HG03575 (cell line): ENCODE measurements around the gene CEMIP.
"Not testable (repeated sequence)": the region's sequence is repeated elsewhere in the genome, so short reads cannot be mapped to it uniquely, and the experiment has no call there.

Experiments used
- ATAC-seq: cut with Tn5 transposase; IDR thresholded peaks from one replicate; pipeline ENCODE4 v1.9.1; 2021; ENCODE audit not compliant: unreplicated experiment, insufficient number of reproducible peaks, low FRiP score; ENCODE audit errors: extremely low read depth

Gene CEMIP

GRCh38 chr15:80753161-80753560 lies 26.0 kb upstream of the CEMIP start:
- ATAC-seq: no peak

GRCh38 chr15:80754014-80754413 lies 25.2 kb upstream of the CEMIP start:
- no peak for ATAC-seq

DNA sequence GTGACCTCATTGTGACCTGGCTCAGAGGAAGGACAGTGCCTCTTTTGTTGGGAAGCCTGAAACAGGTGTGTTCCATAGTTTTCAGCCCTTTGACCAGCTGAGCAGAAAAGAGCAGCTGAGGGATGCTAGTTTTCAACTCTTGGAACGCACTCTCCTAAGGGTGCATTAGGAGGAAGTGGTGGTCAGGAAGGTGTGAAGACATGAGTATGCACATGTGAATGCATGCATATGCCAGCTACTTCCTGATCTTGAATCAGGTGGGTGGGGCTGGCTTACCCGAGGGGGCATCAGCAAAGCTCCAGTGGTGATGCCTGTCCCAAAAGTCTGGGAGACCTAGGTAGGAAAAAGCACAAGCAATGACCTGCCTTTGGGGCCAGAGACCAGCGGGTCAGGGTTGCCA lies 23.3 kb upstream of the CEMIP start:
- ATAC-seq: no peak

DNA sequence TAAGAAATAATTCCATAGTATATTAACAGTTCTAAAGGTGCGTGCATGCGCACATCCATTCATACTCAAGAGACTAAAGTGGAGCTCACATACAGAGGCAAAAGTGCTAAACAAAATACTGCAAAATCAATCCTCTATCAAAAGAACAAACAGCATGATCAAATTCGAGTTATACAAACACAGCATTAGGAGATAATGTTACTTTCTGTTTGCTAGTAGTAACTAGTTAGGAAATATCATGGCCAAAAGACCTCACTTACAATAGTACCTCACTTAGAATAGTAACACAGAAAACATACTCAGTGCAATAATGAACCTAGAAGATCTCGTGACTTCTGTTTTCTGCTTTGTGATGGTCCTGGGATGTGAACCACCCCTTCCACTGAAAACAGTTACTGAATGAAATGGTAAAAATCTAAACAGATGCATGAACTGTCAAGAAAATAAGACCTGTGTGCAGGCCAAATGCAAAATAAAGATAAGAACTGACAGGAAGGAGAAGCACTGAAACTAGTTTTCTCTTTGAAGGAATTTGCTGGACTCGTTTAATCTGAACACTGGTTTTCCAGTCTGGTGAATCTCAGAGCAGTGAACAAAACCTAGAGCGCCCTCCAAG lies 20.9 kb upstream of the CEMIP start:
- ATAC-seq: no peak

- no peak for ATAC-seq
These were observed 18.2 kb upstream of the CEMIP start for GRCh38 chr15:80760960-80761359.

DNA sequence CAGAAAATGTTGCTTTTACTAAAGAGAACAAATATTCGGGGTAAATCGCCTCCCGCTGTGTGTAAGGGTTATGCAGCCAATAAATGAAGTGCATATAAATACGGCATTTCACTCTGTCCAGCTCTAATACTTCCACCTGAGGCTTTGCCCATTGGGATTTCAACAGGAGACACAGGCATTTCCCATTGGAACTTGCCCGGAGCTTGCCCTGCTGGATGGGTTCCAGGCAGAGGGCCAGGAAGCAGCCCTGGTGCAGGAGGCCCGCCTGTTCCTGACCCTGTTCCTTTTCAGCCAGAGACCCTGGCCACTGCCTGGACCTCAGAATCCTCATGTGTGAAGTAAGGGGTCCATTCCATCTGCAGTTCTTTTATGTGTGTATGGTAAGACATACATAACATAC lies 17.4 kb upstream of the CEMIP start:
- no peak for ATAC-seq

DNA sequence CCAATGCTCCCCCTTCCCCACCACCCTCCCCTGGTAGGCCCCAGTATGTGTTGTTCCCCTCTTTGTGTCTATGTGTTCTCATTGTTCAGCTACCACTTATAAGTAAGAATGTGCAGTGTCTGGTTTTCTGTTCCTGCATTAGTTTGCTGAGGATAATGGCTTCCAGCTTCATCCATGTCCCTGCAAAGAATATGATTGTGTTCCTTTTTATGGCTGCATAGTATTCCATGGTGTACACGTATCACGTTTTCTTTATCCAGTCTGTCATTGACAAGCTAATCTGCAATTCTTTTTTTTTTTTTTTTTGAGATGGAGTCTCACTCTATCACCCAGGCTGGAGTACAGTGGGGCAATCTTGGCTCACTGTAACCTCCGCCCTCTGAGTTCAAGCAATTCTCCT lies 15.9 kb upstream of the CEMIP start:
- ATAC-seq: not testable (repeated sequence)

GRCh38 chr15:80764535-80764934 lies 14.6 kb upstream of the CEMIP start:
- ATAC-seq: no peak

- ATAC-seq: no peak
These were observed 12.9 kb upstream of the CEMIP start for GRCh38 chr15:80766275-80766674.

DNA sequence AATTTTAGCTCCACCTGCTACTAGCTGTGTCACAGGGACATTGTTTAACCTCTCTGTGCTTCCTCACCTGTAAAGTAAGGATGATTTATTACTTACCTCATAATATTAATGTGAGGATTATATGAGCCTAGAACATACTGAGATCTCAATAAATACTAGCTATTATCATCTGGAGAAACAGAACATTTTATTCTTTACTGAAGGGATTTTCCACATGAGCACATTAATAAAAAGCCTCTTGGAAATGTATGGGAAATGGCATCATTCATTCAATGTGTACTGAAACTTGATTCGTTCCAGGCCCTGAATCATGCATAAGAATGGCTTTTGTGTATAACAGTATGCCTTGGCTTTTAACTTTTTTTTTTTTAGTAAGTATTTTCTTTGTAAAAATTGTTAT lies 11.0 kb upstream of the CEMIP start:
- no peak for ATAC-seq

DNA sequence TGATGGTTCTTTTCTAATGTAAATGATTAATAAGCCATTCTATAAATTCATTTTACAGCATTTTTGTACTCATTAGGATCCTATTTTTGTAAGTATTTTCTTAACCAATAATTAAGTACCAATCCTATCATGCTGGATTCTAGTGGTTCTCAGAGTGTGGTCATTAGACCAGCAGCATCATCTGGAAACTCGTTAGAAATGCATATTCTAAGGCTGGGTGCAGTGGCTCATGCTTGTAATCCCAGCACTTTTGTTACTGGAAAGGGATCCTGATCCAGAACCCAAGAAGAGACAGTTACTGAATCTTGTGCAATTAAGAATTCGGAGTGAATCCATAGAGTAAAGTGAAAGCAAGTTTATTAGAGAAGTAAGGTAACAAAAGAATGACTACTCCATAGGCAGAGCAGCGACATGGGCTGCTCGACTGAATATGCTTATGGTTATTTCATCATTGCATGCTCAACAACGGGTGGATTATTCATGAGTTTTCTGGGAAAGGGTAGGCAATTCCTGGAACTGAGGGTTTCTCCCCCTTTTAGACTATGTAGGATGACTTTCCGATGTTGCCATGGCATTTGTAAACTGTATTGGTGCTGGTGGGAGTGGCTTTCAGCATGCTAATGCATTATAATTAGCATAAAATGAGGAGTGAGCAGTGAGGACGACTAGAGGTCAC lies 9.9 kb upstream of the CEMIP start:
- no peak for ATAC-seq

- ATAC-seq: no peak
These were observed 9.1 kb upstream of the CEMIP start for GRCh38 chr15:80769829-80770705.

DNA sequence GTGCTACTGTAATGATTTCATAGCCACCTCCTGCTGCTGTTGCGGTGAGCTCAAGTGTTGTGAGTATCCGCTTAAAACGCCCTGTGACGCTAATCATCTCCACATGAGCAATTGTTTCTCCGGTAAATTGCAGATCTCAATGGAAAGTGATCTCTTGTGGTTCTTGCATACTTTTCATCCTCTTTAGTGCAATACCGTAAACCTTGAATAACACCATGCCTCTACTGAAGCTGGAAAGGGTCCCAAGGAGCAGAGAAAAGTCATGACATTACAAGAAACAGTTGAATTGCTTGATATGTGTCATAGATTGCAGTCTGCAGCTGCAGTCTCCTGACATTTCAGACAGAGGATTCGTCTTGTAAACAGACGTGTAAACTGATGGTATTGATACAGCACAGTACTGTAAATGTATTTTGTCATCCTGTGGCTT lies 6.0 kb upstream of the CEMIP start:
- no peak for ATAC-seq

DNA sequence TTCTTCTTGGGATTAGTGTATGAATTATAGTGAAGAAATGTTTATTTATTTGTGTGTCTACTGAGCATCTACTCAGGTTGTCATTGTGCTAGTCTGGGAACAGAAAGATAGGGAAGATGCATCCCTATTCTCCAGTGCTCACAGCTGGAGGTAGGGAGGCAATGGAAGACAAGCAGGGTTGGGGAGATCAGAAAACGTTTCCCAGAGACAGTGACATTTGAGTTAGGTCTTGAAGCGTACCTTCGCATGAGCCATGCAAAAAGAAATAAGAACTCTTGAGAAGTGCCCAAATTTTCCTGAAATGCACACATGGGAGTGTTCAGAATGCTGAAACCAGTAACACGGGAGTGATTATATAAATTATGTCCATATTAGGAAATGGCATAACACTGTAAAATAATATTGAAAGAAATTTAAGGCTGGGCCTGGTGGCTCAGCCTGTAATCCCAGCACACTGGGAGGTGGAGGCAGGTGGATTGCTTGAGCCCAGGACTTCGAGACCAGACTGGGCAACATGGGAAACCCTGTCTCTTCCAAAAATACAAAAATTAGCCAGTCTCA lies 5.3 kb upstream of the CEMIP start:
- ATAC-seq: no peak

GRCh38 chr15:80774486-80774885 lies 4.7 kb upstream of the CEMIP start:
- no peak for ATAC-seq

GRCh38 chr15:80775338-80775737 lies 3.8 kb upstream of the CEMIP start:
- no peak for ATAC-seq

- ATAC-seq: no peak
These were observed 2.6 kb upstream of the CEMIP start for GRCh38 chr15:80776420-80777045.

DNA sequence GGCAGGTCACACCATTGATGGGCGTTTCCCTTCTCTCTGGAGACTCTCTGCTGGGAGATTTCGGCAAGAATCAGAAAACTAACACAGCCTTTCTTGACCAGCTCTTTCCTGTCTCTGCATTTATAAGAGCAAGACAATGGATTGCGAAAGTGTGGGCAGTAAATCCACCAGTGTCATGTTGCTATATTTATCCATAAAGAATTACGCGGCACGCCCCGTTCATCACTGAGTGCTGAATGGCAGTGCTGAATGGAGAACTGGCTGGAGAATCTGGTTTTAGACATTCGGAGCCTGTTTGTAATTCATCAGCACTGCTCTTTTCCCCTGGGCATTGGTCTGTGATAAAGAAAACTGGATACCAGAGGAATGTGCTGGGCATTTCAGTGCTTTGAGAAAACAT lies 2.0 kb upstream of the CEMIP start:
- no peak for ATAC-seq

- ATAC-seq: no peak
These were observed 1.1 kb upstream of the CEMIP start for GRCh38 chr15:80777826-80778620.
